Stimulated activated CD8-positive, alpha-beta memory T cell treated with anti-CD3 and anti-CD28 coated beads, Interleukin-4, amount 100 ng/mL, for 48 hours (primary cell): Measurements from ENCODE around the gene NEXN.
"Not testable (repeated sequence)": the region's sequence is repeated elsewhere in the genome, so short reads cannot be mapped to it uniquely, and the experiment has no call there.

ENCODE experiments used
- DNase-seq: peaks from one replicate; pipeline ENCODE4 v3.0.0-alpha.2; 2020

NEXN gene

GRCh38 chr1:77972080-77972479, 83.7 kb downstream of the NEXN start:
- no peak for DNase-seq

GRCh38 chr1:77975386-77975785, 87.0 kb downstream of the NEXN start:
- no peak for DNase-seq

GRCh38 chr1:77975907-77976306, 87.5 kb downstream of the NEXN start:
- no peak for DNase-seq

GRCh38 chr1:77976433-77977076, 88.1 kb downstream of the NEXN start:
- DNase-seq, result no peak

GRCh38 chr1:77977989-77978292, 89.5 kb downstream of the NEXN start:
- no peak for DNase-seq

GRCh38 chr1:77978293-77978968, 90.0 kb downstream of the NEXN start:
- DNase-seq, result peak; percentile 79

GRCh38 chr1:77978969-77979876, 90.8 kb downstream of the NEXN start, which contains the start of gene FUBP1:
FUBP1 (minus strand) TSS chr1:77979072; CDS start chr1:77979004, 68 bp downstream.
- peak; percentile 94 for DNase-seq

- not testable (repeated sequence) for DNase-seq
These were observed 95.0 kb downstream of the NEXN start for GRCh38 chr1:77983352-77983996.

- DNase-seq, result no peak
These were observed 95.6 kb downstream of the NEXN start for GRCh38 chr1:77983997-77984355.

- no peak for DNase-seq
These were observed 96.2 kb downstream of the NEXN start for GRCh38 chr1:77984629-77985028.

- no peak for DNase-seq
These were observed 98.4 kb downstream of the NEXN start for GRCh38 chr1:77986810-77987209.

GRCh38 chr1:77987919-77988318, 99.5 kb downstream of the NEXN start:
- no peak for DNase-seq

GRCh38 chr1:77989744-77990143, 101.3 kb downstream of the NEXN start:
- DNase-seq, result no peak

- no peak for DNase-seq
These were observed 102.3 kb downstream of the NEXN start for GRCh38 chr1:77990629-77991204.

GRCh38 chr1:77991638-77992037, 103.2 kb downstream of the NEXN start:
- DNase-seq, result no peak
